GM19351 (cell line): ENCODE results near the gene CNKSR2.
"Not testable (repeated sequence)": the region's sequence is repeated elsewhere in the genome, so short reads cannot be mapped to it uniquely, and the experiment has no call there.

Experiments
- ATAC-seq: cut with Tn5 transposase; IDR thresholded peaks from one replicate; pipeline ENCODE4 v1.9.1; 2021; ENCODE audit warnings: mild to moderate bottlenecking, moderate library complexity; ENCODE audit not compliant: unreplicated experiment

Gene CNKSR2

DNA sequence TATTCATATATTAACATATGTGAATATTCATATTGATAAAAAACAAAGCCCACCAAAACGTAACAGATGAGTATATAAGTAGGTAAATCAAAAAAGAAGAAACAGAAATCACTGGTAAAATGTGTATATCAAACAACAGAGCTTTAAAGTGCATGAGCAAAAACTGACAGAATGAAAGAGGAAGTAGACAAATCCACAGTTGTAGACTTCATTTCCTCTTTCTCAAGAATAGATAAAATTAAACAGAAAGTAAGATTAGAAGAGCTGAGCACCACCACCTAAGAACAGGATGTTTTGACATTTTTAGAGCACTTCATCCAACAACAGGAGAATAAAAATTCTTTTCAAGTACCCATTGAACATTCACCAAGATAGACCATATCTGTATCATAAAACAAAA is 64.6 kb downstream of the CNKSR2 start:
- peak; percentile 99 for ATAC-seq

DNA sequence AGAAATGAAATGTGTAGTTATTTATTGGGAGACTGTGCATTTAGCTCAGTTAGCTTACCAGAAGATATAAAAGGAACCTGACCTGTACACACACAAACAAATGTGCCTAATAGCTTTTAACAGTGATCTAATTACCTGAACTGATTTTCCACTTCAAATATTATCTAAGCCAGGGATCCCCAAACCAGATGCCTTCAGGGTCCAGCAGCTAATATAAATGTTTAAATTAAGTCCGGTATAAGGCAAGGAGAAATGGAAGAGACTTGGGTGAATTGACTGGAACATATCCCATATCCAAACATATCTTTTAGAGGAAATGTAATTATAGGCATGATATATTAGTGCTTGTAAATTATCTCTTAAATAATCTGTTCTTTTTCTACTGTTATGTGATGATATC is 66.7 kb downstream of the CNKSR2 start:
- no peak for ATAC-seq

GRCh38 chrX:21457718-21458117 is 83.5 kb downstream of the CNKSR2 start:
- ATAC-seq = no peak

- ATAC-seq = no peak
These were observed 94.9 kb downstream of the CNKSR2 start for GRCh38 chrX:21469071-21469470.

- ATAC-seq = no peak
These were observed 102.7 kb downstream of the CNKSR2 start for GRCh38 chrX:21476909-21477308.

- ATAC-seq = peak; percentile 93
These were observed 105.6 kb downstream of the CNKSR2 start for GRCh38 chrX:21479695-21480270.

DNA sequence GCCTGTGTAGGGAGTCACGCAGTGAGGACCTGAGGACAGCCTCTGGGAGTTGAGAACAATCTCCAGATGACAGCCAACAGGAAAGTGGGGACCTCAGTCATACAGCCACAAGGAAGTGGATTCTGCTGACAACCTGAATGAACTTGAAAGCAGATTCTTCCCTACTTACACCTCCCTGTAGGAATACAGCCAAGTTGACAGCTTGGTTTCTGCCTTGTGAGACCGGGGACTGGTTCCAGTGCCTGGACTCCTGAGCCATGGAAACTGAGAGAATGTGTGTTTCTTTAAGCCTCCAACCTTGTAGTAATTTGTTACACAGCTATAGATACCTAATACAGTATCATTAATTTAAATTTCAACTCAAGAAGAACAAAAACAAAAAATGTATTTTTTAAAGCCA is 107.5 kb downstream of the CNKSR2 start:
- no peak for ATAC-seq

DNA sequence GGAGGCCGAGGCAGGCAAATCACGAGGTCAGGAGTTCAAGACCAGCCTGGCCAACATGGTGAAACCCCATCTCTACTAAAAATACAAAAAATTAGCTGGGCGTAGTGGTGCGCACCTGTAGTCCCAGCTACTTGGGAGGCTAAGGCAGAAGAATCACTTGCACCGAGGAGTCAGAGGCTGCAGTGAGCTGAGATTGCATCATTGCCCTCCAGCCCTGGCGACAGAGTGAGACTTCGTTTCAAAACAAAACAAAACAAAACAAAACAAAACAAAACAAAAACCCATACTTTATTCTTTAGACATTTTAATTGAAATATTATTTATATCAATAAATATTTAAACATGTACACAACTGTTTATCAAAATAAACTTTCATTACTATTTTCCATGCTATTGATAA is 109.8 kb downstream of the CNKSR2 start:
- not testable (repeated sequence) for ATAC-seq

DNA sequence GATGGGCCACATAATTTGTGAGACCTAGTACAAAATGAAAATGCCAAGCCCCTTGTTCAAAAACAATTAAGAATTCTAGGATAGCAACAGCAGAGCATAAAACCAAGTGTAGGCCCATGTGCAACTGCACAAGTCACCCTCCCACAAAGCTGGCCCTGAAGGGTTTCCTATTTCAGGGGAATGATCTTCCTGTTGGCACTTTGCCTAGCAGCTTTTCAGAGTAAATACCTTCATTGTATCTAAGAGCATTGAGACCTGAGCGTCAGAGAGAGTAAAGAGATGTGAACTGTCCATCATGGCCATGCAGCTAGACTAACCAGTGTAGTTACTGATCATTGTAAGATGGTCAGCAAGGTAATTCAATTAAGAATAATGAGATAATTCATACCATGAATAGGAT is 113.6 kb downstream of the CNKSR2 start:
- ATAC-seq = no peak

- no peak for ATAC-seq
These were observed 116.1 kb downstream of the CNKSR2 start for GRCh38 chrX:21490341-21490740.

GRCh38 chrX:21493226-21493830 is 119.1 kb downstream of the CNKSR2 start:
- no peak for ATAC-seq

GRCh38 chrX:21503593-21503992 is 129.4 kb downstream of the CNKSR2 start:
- ATAC-seq = peak; percentile 87

- no peak for ATAC-seq
These were observed 135.7 kb downstream of the CNKSR2 start for GRCh38 chrX:21509912-21510311.

DNA sequence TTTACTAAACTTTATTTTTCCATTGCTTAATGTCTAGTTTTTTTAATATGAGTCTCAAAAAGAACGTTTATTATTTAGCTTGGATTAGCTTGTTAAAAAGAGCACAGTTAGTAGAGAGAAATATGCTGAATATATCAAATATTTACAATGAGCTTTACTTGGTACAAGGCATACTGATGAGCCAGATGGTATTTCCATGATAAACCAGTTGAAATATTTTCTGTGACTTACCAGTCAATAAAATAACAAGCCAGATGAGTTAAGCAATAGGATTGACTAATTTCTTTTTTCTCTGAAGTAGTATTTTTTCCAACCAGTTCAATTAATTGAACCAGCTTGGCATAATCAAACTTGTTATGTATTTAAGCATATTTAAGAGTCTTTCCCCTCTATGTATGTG is 149.8 kb downstream of the CNKSR2 start:
- no peak for ATAC-seq

- no peak for ATAC-seq
These were observed 153.9 kb downstream of the CNKSR2 start for GRCh38 chrX:21528076-21528475.

DNA sequence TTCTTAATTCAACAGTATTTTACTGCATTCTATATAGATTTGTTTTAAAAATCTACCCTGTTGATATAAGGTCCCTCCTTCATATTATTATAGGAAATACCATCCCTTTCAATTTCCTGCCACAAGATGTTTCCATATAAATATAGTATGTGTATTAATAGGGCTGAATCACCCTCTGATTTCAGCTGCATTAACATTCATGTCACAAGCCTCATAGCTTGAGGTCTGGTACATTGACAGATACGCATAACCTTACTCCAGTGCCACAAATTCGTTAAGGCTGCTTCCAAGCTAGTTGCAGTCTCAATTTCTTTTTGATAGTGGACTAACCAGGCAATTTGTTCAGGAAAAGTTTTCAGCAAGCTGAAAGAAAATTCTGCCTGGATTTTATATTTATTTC is 155.6 kb downstream of the CNKSR2 start:
- no peak for ATAC-seq

- ATAC-seq = not testable (repeated sequence)
These were observed 170.4 kb downstream of the CNKSR2 start for GRCh38 chrX:21544642-21545041.

GRCh38 chrX:21559417-21559816 is 185.2 kb downstream of the CNKSR2 start:
- no peak for ATAC-seq

GRCh38 chrX:21565025-21565424 is 190.8 kb downstream of the CNKSR2 start:
- ATAC-seq = no peak

GRCh38 chrX:21574793-21575192 is 200.6 kb downstream of the CNKSR2 start:
- no peak for ATAC-seq

DNA sequence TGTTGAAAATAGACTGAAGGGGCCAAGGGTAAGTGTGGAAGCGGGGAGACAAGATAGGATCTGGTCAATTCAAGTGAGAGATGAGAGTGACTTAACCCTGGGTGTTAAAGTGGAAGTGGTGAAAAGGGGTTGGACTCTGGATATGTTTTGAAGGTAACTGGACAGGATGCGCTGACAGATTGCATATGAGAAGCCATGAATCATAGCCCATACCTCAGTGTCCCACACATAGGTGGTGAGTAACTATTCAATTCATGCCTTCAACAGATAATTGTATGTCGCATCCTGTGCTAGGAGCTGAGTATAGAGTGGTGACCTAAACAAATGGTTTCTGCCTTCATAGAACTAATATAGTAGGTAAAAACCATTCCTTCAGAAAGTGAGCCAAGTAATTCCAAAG is 207.3 kb downstream of the CNKSR2 start:
- ATAC-seq = no peak

DNA sequence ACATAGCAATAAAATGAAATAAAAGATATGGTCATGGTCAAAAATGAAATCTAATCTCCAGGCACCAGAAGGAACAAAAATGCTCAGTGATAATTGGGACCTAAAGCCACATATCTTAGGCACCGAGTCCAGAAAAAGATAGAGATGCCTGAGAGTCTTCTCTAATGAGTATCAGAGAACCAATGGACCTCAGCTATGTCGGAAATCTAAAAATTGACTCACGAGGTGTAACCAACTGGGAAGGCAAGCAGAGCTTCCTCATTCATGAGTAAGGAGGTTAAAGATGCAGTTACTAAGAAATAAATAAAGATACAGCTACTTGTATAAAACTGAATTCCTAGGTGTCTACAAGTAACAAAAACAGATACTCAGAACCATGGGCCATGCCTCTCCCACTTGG is 211.8 kb downstream of the CNKSR2 start:
- ATAC-seq = no peak
